Uterus (tissue), 2 donors: ENCODE data around the gene SYCP3.

Experiments
- POLR2A ChIP-seq, 2 donors: fragments of 450-650 bp; IDR thresholded peaks; one replicate each; pipeline ENCODE4 v1.6.1; 2016; ENCODE audit warnings: antibody characterized with exemption in 2 of 2, mild to moderate bottlenecking in 1 of 2, moderate library complexity in 1 of 2
- TF ChIP-seq, protein P1 (sequence below), 4 experiments: fragments of 200-600 bp in 2 of 4; fragments of 450-650 bp in 2 of 4; sonication (generic) in 2 of 4; IDR thresholded peaks; one replicate each; pipeline ENCODE4 v1.5.1; 2016 to 2019; ENCODE audit warnings: antibody characterized with exemption in 4 of 4, mild to moderate bottlenecking in 2 of 4, moderate library complexity in 1 of 4

DNA sequence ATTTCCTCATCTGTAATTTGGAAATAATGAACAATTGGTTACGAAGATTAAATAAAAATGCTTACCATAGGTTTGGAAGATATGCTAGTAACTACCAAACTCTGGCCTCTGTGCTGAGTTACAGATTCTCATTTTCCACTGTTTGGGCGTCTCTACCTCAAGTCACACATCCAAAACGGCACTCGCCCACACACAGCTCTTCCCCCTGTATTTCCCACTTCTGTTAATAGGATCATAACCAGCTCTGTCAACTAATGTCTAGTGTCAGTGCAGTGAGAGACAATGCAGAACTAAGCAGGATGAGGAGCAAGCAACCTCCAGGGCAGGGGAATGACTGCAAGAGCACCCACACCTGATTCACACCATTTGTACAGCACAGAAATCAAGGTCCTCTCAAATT, 10.9 kb upstream of the SYCP3 start:
- TF ChIP-seq, protein P1, sequence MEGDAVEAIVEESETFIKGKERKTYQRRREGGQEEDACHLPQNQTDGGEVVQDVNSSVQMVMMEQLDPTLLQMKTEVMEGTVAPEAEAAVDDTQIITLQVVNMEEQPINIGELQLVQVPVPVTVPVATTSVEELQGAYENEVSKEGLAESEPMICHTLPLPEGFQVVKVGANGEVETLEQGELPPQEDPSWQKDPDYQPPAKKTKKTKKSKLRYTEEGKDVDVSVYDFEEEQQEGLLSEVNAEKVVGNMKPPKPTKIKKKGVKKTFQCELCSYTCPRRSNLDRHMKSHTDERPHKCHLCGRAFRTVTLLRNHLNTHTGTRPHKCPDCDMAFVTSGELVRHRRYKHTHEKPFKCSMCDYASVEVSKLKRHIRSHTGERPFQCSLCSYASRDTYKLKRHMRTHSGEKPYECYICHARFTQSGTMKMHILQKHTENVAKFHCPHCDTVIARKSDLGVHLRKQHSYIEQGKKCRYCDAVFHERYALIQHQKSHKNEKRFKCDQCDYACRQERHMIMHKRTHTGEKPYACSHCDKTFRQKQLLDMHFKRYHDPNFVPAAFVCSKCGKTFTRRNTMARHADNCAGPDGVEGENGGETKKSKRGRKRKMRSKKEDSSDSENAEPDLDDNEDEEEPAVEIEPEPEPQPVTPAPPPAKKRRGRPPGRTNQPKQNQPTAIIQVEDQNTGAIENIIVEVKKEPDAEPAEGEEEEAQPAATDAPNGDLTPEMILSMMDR (IDR thresholded peaks at IDR 0.05), result no peak
- TF ChIP-seq POLR2A (IDR thresholded peaks at IDR 0.05), result no peak
